NCI-H1930 (cell line): ENCODE results near the gene DEPDC7.

Experiments
- DNase-seq, 2 experiments: peaks; one replicate each; lab custom pipeline; 2025; lab: John Stamatoyannopoulos, UW

DEPDC7 gene

GRCh38 chr11:33062137-33062536 is 46.5 kb downstream of the DEPDC7 start:
- no peak for DNase-seq

- DNase-seq = no peak
These were observed 47.7 kb downstream of the DEPDC7 start for GRCh38 chr11:33063326-33063881.

GRCh38 chr11:33064033-33064825 is 48.6 kb downstream of the DEPDC7 start:
- DNase-seq = no peak

DNA sequence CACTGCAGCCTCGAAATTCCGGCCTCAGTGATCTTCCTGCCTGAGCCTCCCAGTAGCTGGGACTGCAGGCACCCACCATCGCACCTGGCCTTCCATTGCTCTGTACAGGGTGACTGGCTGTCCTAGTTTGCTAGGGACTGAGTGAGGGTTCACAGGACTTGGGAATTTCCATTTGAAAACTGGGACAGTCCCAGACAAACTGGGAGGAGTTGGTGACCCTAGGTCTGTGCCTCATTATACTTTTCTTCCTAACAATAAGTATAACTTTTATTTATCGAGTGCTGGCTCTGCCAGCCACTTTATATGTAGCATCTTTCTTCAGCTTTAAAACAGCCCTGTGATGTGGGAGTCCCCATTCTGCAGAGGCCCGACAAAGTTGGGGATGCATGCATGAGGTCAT is 49.2 kb downstream of the DEPDC7 start:
- no peak for DNase-seq

GRCh38 chr11:33065445-33066178 is 49.9 kb downstream of the DEPDC7 start:
- DNase-seq = peak; percentile 29 to 39

DNA sequence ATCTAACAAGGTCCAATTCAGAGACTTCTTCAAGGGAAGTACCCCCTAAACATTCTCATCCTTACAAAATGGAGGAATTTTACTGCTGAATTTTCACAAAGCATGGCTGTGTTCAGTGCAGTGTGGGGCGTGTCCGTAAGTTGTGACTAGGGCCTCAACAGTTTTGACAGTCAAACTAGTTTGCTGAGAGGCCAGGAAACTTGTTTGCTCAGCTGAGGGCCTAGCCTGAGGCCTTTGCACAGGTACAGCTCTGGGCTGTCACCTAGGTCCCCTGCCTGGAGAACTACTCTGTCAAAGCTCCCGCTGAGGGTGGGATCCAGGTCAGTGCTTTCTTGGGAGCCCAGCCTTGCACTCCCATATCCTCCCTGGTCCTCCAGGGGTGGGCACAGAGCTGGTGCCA is 51.6 kb downstream of the DEPDC7 start:
- DNase-seq = no peak

DNA sequence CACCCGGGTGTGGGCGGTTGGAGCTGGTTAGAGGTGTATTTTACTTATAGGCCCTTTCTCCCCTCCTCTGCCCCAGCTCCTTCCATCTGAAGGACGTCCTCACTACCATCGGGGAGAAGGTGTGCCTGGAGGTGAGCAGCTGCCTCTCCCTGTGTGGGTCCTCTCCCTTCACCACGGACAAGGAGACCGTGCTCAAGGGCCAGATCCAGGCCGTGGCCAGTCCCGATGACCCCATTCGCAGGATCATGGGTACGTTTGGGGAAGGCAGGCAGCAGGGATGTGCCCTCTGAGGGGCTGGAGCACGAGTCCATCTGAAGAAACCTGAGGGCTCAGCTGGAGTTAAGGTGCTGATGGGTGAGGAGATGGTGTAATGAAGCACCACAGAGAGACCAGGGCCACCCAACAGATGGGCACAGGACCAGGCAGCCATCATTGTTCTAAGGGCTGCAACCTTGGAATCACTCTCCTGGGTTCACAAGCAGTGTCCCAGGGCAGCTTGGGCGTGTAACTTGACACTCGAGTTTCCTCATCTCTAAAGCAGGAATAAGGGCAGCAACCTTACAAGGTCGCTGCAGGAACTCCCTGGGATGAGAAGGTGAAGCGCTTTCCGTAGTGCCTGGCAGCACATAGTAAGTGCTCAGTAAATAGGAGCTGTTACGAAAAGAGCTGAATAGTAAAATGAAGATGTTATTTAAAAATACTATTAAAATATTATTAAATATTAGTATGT is 53.1 kb downstream of the DEPDC7 start:
- no peak for DNase-seq

DNA sequence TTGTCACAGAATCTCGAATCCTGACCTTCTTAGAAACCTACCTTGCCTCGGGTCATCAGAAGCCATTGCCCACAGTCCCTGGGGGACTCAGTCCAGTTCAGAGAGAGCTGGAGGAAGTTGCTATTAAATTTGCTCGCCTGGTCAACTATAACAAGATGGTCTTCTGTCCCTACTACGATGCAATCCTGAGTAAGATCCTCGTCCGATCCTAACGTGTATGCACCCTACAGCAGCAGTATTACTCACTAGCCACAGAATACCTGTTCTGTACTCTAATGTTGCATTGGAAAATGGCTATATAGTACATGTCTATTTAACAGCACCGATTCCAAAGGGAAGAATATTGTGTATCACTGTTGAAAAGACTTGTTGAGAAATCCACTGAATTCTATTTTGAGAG is 56.8 kb downstream of the DEPDC7 start:
- DNase-seq = no peak
